Osteocyte (in vitro differentiated cells): ENCODE measurements around the gene ADRA2A. TPM values are rescaled to one million over a fixed set of nuclear protein-coding genes. Genes with fewer than 3 reads are reported as not detected.

ENCODE experiments used
- DNase-seq: peaks from one replicate; pipeline ENCODE4 v3.0.0; 2021; ENCODE audit warnings: mixed read lengths; ENCODE audit not compliant: unreplicated experiment; ENCODE audit errors: extremely low spot score
- H3K27ac Mint-ChIP-seq: one replicate; pipeline ENCODE4 v1.8.0; 2021; ENCODE audit warnings: mild to moderate bottlenecking, mixed read lengths; ENCODE audit not compliant: unreplicated experiment
- H3K27me3 Mint-ChIP-seq: one replicate; pipeline ENCODE4 v1.8.0; 2021; ENCODE audit warnings: mixed read lengths; ENCODE audit not compliant: unreplicated experiment
- H3K36me3 Mint-ChIP-seq: one replicate; pipeline ENCODE4 v1.8.0; 2021; ENCODE audit warnings: mixed read lengths; ENCODE audit not compliant: unreplicated experiment
- H3K4me1 Mint-ChIP-seq: one replicate; pipeline ENCODE4 v1.8.0; 2021; ENCODE audit warnings: mixed read lengths; ENCODE audit not compliant: unreplicated experiment
- H3K4me3 Mint-ChIP-seq: one replicate; pipeline ENCODE4 v1.8.0; 2021; ENCODE audit warnings: mild to moderate bottlenecking, moderate library complexity, mixed read lengths; ENCODE audit not compliant: unreplicated experiment
- H3K9me3 Mint-ChIP-seq: one replicate; pipeline ENCODE4 v1.8.0; 2021; ENCODE audit warnings: mixed read lengths; ENCODE audit not compliant: unreplicated experiment
- CTCF ChIP-seq: fragments of 200-600 bp; sonication (generic); IDR thresholded peaks from 2 replicates; pipeline ENCODE4 v1.5.0; 2021; ENCODE audit warnings: antibody characterized with exemption, mild to moderate bottlenecking, moderate library complexity
- total RNA-seq: library from RNA; stranded (reverse); gene quantifications from 2 replicates; pipeline ENCODE4 v1.2.1, GENCODE V29; 2021

The ADRA2A gene
- total RNA-seq, 1 donor from 2014 or later, result not detected

DNA sequence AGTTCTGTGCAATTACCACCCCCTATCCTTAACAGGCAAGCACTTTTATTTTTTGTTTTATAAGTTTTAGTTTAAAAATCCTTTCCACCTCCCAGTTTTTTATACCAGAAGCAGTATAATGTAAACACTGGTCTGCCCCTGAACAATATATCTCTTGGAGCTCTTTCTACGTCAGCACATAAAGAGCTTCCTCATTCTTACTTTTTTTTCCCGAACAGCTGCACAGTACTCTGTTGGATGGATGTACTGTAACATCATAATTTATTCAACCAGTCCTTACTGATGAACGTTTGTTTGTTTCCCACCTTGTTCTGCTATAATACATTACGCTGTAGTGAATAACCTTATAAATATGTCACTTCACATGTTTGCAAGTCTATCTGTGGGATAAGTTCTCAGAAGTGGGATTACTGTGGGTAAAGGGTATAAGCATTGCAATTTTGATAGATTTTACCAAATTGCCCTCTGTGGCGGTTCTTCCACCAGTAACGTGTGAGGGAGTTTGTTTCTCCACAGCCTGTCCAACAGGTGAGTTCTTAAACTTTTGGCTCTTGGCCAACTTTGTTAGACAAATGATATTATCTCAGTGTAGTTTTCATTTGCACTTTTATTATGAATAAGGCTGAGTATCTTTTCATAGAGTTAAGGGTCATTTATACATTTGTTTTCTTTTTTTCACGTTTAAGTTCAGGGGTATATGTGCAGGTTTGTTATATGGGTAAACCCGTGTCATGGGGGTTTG, 32.8 kb downstream of the ADRA2A start:
- Mint-ChIP-seq H3K36me3 (no peaks in the 10 kb centered on the region), H3K9me3 (no peaks in the 10 kb centered on the region), H3K27me3 (peaks cover 3% of the 10 kb centered on the region), H3K4me3 (no peak overlapping the region), H3K27ac (no peak overlapping the region), H3K4me1 (no peaks in the 10 kb centered on the region)
- no peak for TF ChIP-seq CTCF
- DNase-seq, result no peak

DNA sequence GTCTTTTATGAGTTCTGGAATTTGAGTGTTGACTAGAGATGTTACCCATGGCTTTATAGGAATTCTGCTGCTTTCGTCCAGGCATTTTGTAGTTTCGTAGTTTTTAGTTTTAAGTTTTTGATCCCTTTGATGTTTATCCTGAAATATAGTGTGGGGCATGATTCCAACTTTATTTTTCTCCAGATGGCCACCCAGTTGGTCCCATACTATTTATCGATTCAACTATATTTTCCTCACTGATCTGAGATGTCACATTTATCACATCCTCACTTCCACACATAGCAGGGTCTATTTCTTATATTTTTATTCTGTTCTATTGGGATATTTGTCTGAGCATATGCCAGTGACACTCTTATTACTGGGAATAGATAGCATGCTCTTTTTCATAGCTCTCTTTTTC, 33.9 kb downstream of the ADRA2A start:
- Mint-ChIP-seq H3K9me3 (no peaks in the 10 kb centered on the region), H3K27ac (no peak overlapping the region), H3K4me1 (no peaks in the 10 kb centered on the region), H3K27me3 (peaks cover 3% of the 10 kb centered on the region), H3K36me3 (no peaks in the 10 kb centered on the region), H3K4me3 (no peak overlapping the region)
- DNase-seq, result no peak
- TF ChIP-seq CTCF, result no peak

DNA sequence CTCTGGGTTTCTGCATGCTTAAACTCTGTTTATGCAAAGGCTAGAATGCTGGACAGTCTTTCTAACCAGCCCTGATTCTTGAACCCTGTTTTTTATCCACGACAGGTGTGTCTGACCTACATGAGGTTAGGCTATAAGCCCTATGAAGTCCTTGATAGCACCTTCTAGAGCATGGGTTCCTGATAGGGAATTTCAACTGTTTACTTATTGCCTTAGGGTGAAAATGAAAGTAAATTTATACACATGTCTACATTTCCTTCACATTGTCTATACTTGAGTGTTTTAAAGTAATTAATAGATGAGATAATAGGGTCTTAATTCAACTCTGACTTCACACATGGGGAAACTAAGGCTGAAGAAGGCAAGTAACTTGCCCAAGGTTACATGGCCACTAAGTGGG, 35.5 kb downstream of the ADRA2A start:
- Mint-ChIP-seq H3K9me3 (no peaks in the 10 kb centered on the region), H3K27ac (no peak overlapping the region), H3K4me1 (no peaks in the 10 kb centered on the region), H3K4me3 (no peak overlapping the region), H3K27me3 (peaks cover 3% of the 10 kb centered on the region), H3K36me3 (no peaks in the 10 kb centered on the region)
- TF ChIP-seq CTCF, result no peak
- DNase-seq, result no peak

DNA sequence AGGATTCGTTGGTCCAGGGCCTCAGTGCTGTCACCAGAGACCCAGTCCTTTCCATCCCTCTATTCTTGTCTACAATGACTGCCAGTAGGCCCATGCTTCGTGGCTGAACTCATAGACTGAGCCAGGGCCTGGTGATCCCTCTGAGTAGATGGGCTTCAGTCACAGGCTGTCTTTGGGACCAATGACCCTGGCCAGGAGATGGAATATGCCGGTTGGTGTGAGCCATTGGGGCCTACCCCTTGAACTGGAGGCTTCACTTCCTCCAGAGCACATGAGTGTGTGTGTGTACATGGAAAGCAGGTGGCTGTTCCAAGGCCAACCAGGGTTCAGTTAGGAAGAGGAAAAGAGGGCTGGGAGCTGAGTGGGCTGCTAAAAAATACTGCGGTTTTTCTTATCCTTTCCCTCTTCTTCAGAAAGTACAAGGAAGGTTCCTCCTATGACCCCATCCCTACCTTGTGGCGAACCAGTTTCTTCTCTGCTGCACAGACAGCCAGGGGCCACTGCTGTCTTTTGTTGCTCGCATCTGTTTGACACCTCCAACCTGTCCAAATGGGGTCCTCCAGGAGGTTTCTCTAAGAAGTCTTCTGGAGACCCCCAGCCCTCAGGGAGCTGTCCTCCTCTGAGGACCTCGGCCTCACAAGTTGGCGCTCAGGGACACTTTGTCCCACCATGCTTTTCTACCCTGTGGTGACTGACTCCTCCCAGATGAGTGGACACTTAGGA, 36.6 kb downstream of the ADRA2A start:
- no peaks in the 10 kb centered on the region for H3K4me1 Mint-ChIP-seq
- H3K4me3 Mint-ChIP-seq, result no peak overlapping the region
- DNase-seq, result peak; percentile 54
- no peak for TF ChIP-seq CTCF
- peaks cover 3% of the 10 kb centered on the region for H3K27me3 Mint-ChIP-seq
- H3K9me3 Mint-ChIP-seq, result no peaks in the 10 kb centered on the region
- no peak overlapping the region for H3K27ac Mint-ChIP-seq
- H3K36me3 Mint-ChIP-seq, result no peaks in the 10 kb centered on the region

- no peak for TF ChIP-seq CTCF
- H3K27ac Mint-ChIP-seq, result no peak overlapping the region
- peaks cover 3% of the 10 kb centered on the region for H3K27me3 Mint-ChIP-seq
- peak; percentile 67 for DNase-seq
- no peaks in the 10 kb centered on the region for H3K4me1 Mint-ChIP-seq
- no peaks in the 10 kb centered on the region for H3K9me3 Mint-ChIP-seq
- H3K4me3 Mint-ChIP-seq, result no peak overlapping the region
- no peaks in the 10 kb centered on the region for H3K36me3 Mint-ChIP-seq
Measured at GRCh38 chr10:111113961-111114757, 37.3 kb downstream of the ADRA2A start.
